HCT116 (cell line): Measurements from ENCODE around the gene FAM98B. TPM values are rescaled to one million over a fixed set of nuclear protein-coding genes. Genes with fewer than 3 reads are reported as not detected.

Source experiments
- ATAC-seq: fragments of 200-7000 bp; cut with Tn5 transposase; 2 replicates; pipeline ENCODE4 v1.9.1; 2020; ENCODE audit warnings: mild to moderate bottlenecking, moderate library complexity
- BruUV-seq: library from RNA; stranded (reverse); fragments of 400-500 nt; replicated peaks from 2 replicates; lab custom pipeline; 2021; lab: Mats Ljungman, UMichigan
- CTCF ChIA-PET: fragments of 300-600 bp; sonication (Branson Sonifier 250); formaldehyde crosslinking; loops from one replicate; lab custom pipeline; 2021; ENCODE audit warnings: antibody characterized with exemption; lab: Charles Lee
- POLR2A ChIA-PET: fragments of 300-600, 350-600 bp; sonication (Branson Sonifier 250); formaldehyde crosslinking; loops from one replicate; lab custom pipeline; 2021; ENCODE audit warnings: antibody characterized with exemption; lab: Charles Lee
- RAD21 ChIA-PET, 2 experiments: fragments of 300-600 bp; sonication (Branson Sonifier 250); formaldehyde crosslinking; loops; one replicate each; lab custom pipeline; 2023; ENCODE audit warnings: low total read pairs in 2 of 2; ENCODE audit not compliant: uncharacterized antibody in 2 of 2, unreplicated experiment in 2 of 2, low non-redundant PET in 1 of 2; lab: Charles Lee
- DNase-seq: peaks from one replicate; pipeline ENCODE4 v3.0.0-alpha.2; 2010; ENCODE audit warnings: low read depth, low spot score
- H2AFZ ChIP-seq: fragments of 200-600 bp; shearing (Covaris generic), sonication (generic); 2 replicates; pipeline ENCODE4 v1.6.1; 2017; ENCODE audit warnings: low read depth, mixed run types, mixed read lengths, antibody characterized with exemption, low read length; ENCODE audit not compliant: poor library complexity, severe bottlenecking
- H3K27ac ChIP-seq: 2 replicates; pipeline ENCODE4 v1.5.1; 2012; ENCODE audit warnings: low read depth, low read length
- H3K27me3 ChIP-seq: fragments of 200-600 bp; sonication (generic); 2 replicates; pipeline ENCODE4 v1.6.1; 2016; ENCODE audit warnings: mixed run types, low read length, mixed read lengths; ENCODE audit not compliant: insufficient read depth
- H3K36me3 ChIP-seq, 2 experiments: fragments of 200-500 bp in 1 of 2; fragments of 200-600 bp in 1 of 2; sonication (Bioruptor generic) in 1 of 2; sonication (generic) in 1 of 2; 2 replicates each; pipeline versions ENCODE4 v1.5.1 to v1.6.1; 2014 to 2016; ENCODE audit warnings: low read length in 2 of 2, inconsistent platforms in 1 of 2, mixed read lengths in 1 of 2, mixed run types in 1 of 2; ENCODE audit not compliant: insufficient read depth in 2 of 2, control insufficient read depth in 1 of 2
- H3K4me1 ChIP-seq, 2 experiments: fragments of 200-600 bp in 1 of 2; sonication (generic) in 1 of 2; 2 replicates each; pipeline versions ENCODE4 v1.5.1 to v1.6.1; 2012 to 2017; ENCODE audit warnings: low read length in 2 of 2, inconsistent platforms in 1 of 2, mild to moderate bottlenecking in 1 of 2, mixed read lengths in 1 of 2, mixed run types in 1 of 2, moderate library complexity in 1 of 2; ENCODE audit not compliant: insufficient read depth in 2 of 2, control insufficient read depth in 1 of 2
- H3K4me2 ChIP-seq: fragments of 200-600 bp; sonication (generic); 2 replicates; pipeline ENCODE4 v1.6.1; 2017; ENCODE audit warnings: mixed run types, low read length, mixed read lengths
- H3K4me3 ChIP-seq, 2 experiments: fragments of 200-600 bp in 1 of 2; sonication (generic) in 1 of 2; replicated peaks in 1 of 2; 2 replicates each; pipeline ENCODE4 v1.5.1; 2011 to 2016; ENCODE audit warnings: low read length in 2 of 2, control low read depth in 1 of 2, low read depth in 1 of 2, mild to moderate bottlenecking in 1 of 2, mixed read lengths in 1 of 2, mixed run types in 1 of 2
- H3K79me2 ChIP-seq: fragments of 200-600 bp; sonication (generic); 2 replicates; pipeline ENCODE4 v1.6.1; 2017; ENCODE audit warnings: mild to moderate bottlenecking, mixed run types, low read length, moderate library complexity, mixed read lengths; ENCODE audit not compliant: insufficient read depth
- H3K9ac ChIP-seq: fragments of 200-600 bp; sonication (generic); 2 replicates; pipeline ENCODE4 v1.6.1; 2016; ENCODE audit warnings: low read length, mixed read lengths
- H3K9me2 ChIP-seq: fragments of 200-600 bp; sonication (generic), shearing (Covaris generic); 2 replicates; pipeline ENCODE4 v1.6.1; 2017; ENCODE audit warnings: mixed run types, mild to moderate bottlenecking, moderate library complexity; ENCODE audit not compliant: insufficient read depth
- H3K9me3 ChIP-seq, 2 experiments: fragments of 200-500 bp in 1 of 2; fragments of 200-600 bp in 1 of 2; sonication (Bioruptor generic) in 1 of 2; sonication (generic) in 1 of 2; 2 replicates each; pipeline ENCODE4 v1.6.1; 2014 to 2017; ENCODE audit warnings: low read length in 2 of 2, mixed read lengths in 2 of 2, inconsistent platforms in 1 of 2, low read depth in 1 of 2, mild to moderate bottlenecking in 1 of 2, mixed run types in 1 of 2, moderate library complexity in 1 of 2; ENCODE audit not compliant: control insufficient read depth in 1 of 2, insufficient read depth in 1 of 2
- H4K20me1 ChIP-seq: fragments of 200-600 bp; sonication (generic), shearing (Covaris generic); 2 replicates; pipeline ENCODE4 v1.6.1; 2017; ENCODE audit warnings: mixed run types, mild to moderate bottlenecking, moderate library complexity; ENCODE audit not compliant: insufficient read depth
- EZH2phosphoT487 ChIP-seq: fragments of 200-600 bp; IDR thresholded peaks from 2 replicates; pipeline ENCODE4 v1.6.1; 2018; ENCODE audit warnings: antibody characterized with exemption, borderline replicate concordance
- FOSL1 ChIP-seq: IDR thresholded peaks from 2 replicates; pipeline ENCODE4 v1.6.1; 2012; ENCODE audit warnings: low read depth
- JUND ChIP-seq: IDR thresholded peaks from 2 replicates; pipeline ENCODE4 v1.6.1; 2012
- SP1 ChIP-seq: IDR thresholded peaks from 2 replicates; pipeline ENCODE4 v1.6.1; 2012; ENCODE audit warnings: low read depth
- SRF ChIP-seq: IDR thresholded peaks from 2 replicates; pipeline ENCODE4 v1.6.1; 2012; ENCODE audit warnings: low read depth
- TCF7L2 ChIP-seq: IDR thresholded peaks from 2 replicates; pipeline ENCODE4 v1.7.0; 2011; ENCODE audit warnings: borderline replicate concordance, inconsistent platforms; ENCODE audit not compliant: insufficient read depth, insufficient read length; ENCODE audit errors: extremely low read depth
- YY1 ChIP-seq: IDR thresholded peaks from 2 replicates; pipeline ENCODE4 v1.6.1; 2011; ENCODE audit warnings: low read length, low read depth, moderate library complexity, mild to moderate bottlenecking; ENCODE audit not compliant: insufficient replicate concordance; ENCODE audit errors: extremely low read depth
- ZFX ChIP-seq: fragments of 450-650 bp; IDR thresholded peaks from 2 replicates; pipeline ENCODE4 v1.6.1; 2017
- intact Hi-C: fragments of 100-400 bp; cut with micrococcal nuclease; formaldehyde crosslinking; loops from 2 replicates; pipeline ENCODE4 v1.10.0; 2022
- total RNA-seq: library from RNA; stranded (reverse); gene quantifications from one replicate; pipeline ENCODE4 v1.2.1, GENCODE V29; 2021; ENCODE audit not compliant: unreplicated experiment
- TF ChIP-seq, protein P1 (sequence below): IDR thresholded peaks from 2 replicates; pipeline ENCODE4 v1.6.1; 2012; ENCODE audit warnings: low read depth

The FAM98B gene
- total RNA-seq, 1 experiment from 2014 or later, result 44.3 TPM

DNA sequence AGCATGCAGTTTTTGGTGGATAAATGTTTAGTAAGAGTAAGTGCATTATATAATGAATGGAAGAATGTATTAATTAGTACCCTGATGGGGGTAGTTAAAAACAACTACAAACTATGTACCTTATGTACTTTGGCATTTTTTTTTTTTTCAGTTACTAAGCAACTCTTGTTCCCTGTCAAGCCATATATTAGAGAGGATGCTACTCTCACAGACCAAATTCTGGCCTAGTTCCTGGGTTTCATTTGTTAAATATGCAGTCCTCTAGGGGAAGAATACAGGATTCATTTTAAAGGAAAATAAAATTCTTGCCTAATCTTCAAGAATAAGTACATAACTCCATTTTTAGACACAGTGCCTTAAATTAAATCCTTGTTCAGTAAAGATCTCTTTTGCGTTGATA is 16.9 kb downstream of the FAM98B start:
- no peak for ATAC-seq

More for the DNA sequence above, 16.9 kb downstream of the FAM98B start:
- no peaks in the 10 kb centered on the region for H3K9me3 ChIP-seq
- ChIA-PET CTCF (no interaction called here), RAD21 (no interaction called here)
- intact Hi-C loops, result no loop called here
- H4K20me1 ChIP-seq, result no peaks in the 10 kb centered on the region
- no peaks in the 10 kb centered on the region for H3K4me1 ChIP-seq
- H3K27me3 ChIP-seq, result no peaks in the 10 kb centered on the region
- no peak overlapping the region for H3K9ac ChIP-seq
- no peaks in the 10 kb centered on the region for H3K9me2 ChIP-seq
- BruUV-seq, result no TSS peak
- TF ChIP-seq, protein P1, sequence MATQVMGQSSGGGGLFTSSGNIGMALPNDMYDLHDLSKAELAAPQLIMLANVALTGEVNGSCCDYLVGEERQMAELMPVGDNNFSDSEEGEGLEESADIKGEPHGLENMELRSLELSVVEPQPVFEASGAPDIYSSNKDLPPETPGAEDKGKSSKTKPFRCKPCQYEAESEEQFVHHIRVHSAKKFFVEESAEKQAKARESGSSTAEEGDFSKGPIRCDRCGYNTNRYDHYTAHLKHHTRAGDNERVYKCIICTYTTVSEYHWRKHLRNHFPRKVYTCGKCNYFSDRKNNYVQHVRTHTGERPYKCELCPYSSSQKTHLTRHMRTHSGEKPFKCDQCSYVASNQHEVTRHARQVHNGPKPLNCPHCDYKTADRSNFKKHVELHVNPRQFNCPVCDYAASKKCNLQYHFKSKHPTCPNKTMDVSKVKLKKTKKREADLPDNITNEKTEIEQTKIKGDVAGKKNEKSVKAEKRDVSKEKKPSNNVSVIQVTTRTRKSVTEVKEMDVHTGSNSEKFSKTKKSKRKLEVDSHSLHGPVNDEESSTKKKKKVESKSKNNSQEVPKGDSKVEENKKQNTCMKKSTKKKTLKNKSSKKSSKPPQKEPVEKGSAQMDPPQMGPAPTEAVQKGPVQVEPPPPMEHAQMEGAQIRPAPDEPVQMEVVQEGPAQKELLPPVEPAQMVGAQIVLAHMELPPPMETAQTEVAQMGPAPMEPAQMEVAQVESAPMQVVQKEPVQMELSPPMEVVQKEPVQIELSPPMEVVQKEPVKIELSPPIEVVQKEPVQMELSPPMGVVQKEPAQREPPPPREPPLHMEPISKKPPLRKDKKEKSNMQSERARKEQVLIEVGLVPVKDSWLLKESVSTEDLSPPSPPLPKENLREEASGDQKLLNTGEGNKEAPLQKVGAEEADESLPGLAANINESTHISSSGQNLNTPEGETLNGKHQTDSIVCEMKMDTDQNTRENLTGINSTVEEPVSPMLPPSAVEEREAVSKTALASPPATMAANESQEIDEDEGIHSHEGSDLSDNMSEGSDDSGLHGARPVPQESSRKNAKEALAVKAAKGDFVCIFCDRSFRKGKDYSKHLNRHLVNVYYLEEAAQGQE, result no peak
- TF ChIP-seq JUND, result no peak
- no peak for TF ChIP-seq FOSL1
- no peak for TF ChIP-seq SP1
- TF ChIP-seq TCF7L2, result no peak
- no peak for TF ChIP-seq YY1
- TF ChIP-seq EZH2phosphoT487, result no peak
- TF ChIP-seq ZFX, result no peak
- TF ChIP-seq SRF, result no peak
- TF ChIP-seq, all 23 proteins: peak for 0
- DNase-seq, result no peak
- no peak overlapping the region for H3K27ac ChIP-seq
- H2AFZ ChIP-seq, result no peak overlapping the region
- H3K36me3 ChIP-seq, result peaks cover 15 to 23% of the 10 kb centered on the region in 2 experiments; a peak in 3 of 4 replicates
- no peak overlapping the region for H3K4me3 ChIP-seq
- H3K4me2 ChIP-seq, result no peak overlapping the region
- POLR2A ChIA-PET, result no interaction called here
- peaks cover 24% of the 10 kb centered on the region for H3K79me2 ChIP-seq
